A549 (cell line): ENCODE data around the gene CEACAM7.

Experiments used
- CEBPB ChIP-seq, 2 experiments: fragments of >200 bp in 1 of 2; sonication (Bioruptor Twin) in 1 of 2; formaldehyde crosslinking in 1 of 2; IDR thresholded peaks; 2 replicates each; pipeline ENCODE4 v1.6.1; 2012 to 2016
- EP300 ChIP-seq, 2 experiments: fragments of >200 bp; sonication (Bioruptor Twin); formaldehyde crosslinking; IDR thresholded peaks; 2 replicates in 1 of 2; 3 replicates in 1 of 2; pipeline ENCODE4 v1.6.1; 2016 to 2017
- MAFK ChIP-seq: fragments of 450-650 bp; IDR thresholded peaks from 2 replicates; pipeline ENCODE4 v1.6.1; 2014; ENCODE audit not compliant: partially characterized antibody
- PHF8 ChIP-seq: fragments of 200-600 bp; sonication (generic); IDR thresholded peaks from 2 replicates; pipeline ENCODE4 v1.6.1; 2016; ENCODE audit warnings: low read depth, mild to moderate bottlenecking, antibody characterized with exemption, moderate library complexity, borderline replicate concordance
- POLR2A ChIP-seq: IDR thresholded peaks from 2 replicates; pipeline ENCODE4 v1.6.1; 2012; ENCODE audit warnings: mild to moderate bottlenecking, low read length
- SMC3 ChIP-seq: fragments of >200 bp; sonication (Bioruptor Twin); formaldehyde crosslinking; IDR thresholded peaks from 3 replicates; pipeline ENCODE4 v1.6.1; 2018; ENCODE audit warnings: inconsistent platforms
- TF ChIP-seq, protein P1 (sequence below): fragments of >200 bp; sonication (Bioruptor Twin); formaldehyde crosslinking; IDR thresholded peaks from 3 replicates; pipeline ENCODE4 v1.5.1; 2016
- TF ChIP-seq, protein P2 (sequence below): IDR thresholded peaks from 2 replicates; pipeline ENCODE4 v1.6.1; 2012
- TF ChIP-seq, protein P3 (sequence below): fragments of 250-450 bp; sonication (Bioruptor Pico); IDR thresholded peaks from 2 replicates; pipeline ENCODE4 v1.5.0; 2021; ENCODE audit warnings: mild to moderate bottlenecking, moderate library complexity, borderline replicate concordance
- TF ChIP-seq, protein P4 (sequence below): IDR thresholded peaks from 2 replicates; pipeline ENCODE4 v1.6.1; 2012

DNA sequence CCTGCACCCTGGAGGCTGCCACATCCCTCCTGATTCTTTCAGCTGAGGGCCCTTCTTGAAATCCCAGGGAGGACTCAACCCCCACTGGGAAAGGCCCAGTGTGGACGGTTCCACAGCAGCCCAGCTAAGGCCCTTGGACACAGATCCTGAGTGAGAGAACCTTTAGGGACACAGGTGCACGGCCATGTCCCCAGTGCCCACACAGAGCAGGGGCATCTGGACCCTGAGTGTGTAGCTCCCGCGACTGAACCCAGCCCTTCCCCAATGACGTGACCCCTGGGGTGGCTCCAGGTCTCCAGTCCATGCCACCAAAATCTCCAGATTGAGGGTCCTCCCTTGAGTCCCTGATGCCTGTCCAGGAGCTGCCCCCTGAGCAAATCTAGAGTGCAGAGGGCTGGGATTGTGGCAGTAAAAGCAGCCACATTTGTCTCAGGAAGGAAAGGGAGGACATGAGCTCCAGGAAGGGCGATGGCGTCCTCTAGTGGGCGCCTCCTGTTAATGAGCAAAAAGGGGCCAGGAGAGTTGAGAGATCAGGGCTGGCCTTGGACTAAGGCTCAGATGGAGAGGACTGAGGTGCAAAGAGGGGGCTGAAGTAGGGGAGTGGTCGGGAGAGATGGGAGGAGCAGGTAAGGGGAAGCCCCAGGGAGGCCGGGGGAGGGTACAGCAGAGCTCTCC is 13.5 kb upstream of the CEACAM7 start:
- TF ChIP-seq, protein P1, sequence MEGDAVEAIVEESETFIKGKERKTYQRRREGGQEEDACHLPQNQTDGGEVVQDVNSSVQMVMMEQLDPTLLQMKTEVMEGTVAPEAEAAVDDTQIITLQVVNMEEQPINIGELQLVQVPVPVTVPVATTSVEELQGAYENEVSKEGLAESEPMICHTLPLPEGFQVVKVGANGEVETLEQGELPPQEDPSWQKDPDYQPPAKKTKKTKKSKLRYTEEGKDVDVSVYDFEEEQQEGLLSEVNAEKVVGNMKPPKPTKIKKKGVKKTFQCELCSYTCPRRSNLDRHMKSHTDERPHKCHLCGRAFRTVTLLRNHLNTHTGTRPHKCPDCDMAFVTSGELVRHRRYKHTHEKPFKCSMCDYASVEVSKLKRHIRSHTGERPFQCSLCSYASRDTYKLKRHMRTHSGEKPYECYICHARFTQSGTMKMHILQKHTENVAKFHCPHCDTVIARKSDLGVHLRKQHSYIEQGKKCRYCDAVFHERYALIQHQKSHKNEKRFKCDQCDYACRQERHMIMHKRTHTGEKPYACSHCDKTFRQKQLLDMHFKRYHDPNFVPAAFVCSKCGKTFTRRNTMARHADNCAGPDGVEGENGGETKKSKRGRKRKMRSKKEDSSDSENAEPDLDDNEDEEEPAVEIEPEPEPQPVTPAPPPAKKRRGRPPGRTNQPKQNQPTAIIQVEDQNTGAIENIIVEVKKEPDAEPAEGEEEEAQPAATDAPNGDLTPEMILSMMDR: peak; percentile 59
- TF ChIP-seq CEBPB (IDR thresholded peaks at IDR 0.05) (no peak), PHF8 (no peak), POLR2A (no peak), SMC3 (peak; percentile 26; the same call in 1 of the 3 replicates), MAFK (no peak), EP300 (IDR thresholded peaks at IDR 0.05) (no peak)
- TF ChIP-seq, protein P2, sequence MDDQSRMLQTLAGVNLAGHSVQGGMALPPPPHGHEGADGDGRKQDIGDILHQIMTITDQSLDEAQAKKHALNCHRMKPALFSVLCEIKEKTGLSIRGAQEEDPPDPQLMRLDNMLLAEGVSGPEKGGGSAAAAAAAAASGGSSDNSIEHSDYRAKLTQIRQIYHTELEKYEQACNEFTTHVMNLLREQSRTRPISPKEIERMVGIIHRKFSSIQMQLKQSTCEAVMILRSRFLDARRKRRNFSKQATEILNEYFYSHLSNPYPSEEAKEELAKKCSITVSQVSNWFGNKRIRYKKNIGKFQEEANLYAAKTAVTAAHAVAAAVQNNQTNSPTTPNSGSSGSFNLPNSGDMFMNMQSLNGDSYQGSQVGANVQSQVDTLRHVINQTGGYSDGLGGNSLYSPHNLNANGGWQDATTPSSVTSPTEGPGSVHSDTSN: no peak
- TF ChIP-seq, protein P3, sequence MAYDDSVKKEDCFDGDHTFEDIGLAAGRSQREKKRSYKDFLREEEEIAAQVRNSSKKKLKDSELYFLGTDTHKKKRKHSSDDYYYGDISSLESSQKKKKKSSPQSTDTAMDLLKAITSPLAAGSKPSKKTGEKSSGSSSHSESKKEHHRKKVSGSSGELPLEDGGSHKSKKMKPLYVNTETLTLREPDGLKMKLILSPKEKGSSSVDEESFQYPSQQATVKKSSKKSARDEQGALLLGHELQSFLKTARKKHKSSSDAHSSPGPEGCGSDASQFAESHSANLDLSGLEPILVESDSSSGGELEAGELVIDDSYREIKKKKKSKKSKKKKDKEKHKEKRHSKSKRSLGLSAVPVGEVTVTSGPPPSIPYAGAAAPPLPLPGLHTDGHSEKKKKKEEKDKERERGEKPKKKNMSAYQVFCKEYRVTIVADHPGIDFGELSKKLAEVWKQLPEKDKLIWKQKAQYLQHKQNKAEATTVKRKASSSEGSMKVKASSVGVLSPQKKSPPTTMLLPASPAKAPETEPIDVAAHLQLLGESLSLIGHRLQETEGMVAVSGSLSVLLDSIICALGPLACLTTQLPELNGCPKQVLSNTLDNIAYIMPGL (CRISPR knock-in tag): no peak
- TF ChIP-seq, protein P4, sequence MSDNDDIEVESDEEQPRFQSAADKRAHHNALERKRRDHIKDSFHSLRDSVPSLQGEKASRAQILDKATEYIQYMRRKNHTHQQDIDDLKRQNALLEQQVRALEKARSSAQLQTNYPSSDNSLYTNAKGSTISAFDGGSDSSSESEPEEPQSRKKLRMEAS: no peak; the same call in 1 of the 2 replicates
